ENCODE results near the gene MIF.
"Not testable (repeated sequence)": the region's sequence is repeated elsewhere in the genome, so short reads cannot be mapped to it uniquely, and the experiment has no call there.

Gene MIF

GRCh38 chr22:23893945-23894709, at the start of gene MIF:
TSS of gene MIF (plus strand) at chr22:23894383. CDS start at chr22:23894475, 92 bp downstream.
- DNase-seq: peak; percentile 90

- DNase-seq: no peak
These were observed 49.4 kb upstream of the MIF start for GRCh38 chr22:23844739-23845202.

- DNase-seq: no peak
These were observed 48.7 kb upstream of the MIF start for GRCh38 chr22:23845265-23846080.

- DNase-seq: no peak
These were observed 48.1 kb upstream of the MIF start for GRCh38 chr22:23846081-23846469.

GRCh38 chr22:23847310-23847920, 46.8 kb upstream of the MIF start:
- DNase-seq: no peak

- no peak for DNase-seq
These were observed 46.0 kb upstream of the MIF start for GRCh38 chr22:23847991-23848864.

- DNase-seq: peak; percentile 65
These were observed 44.9 kb upstream of the MIF start for GRCh38 chr22:23849009-23850006.

- no peak for DNase-seq
These were observed 44.0 kb upstream of the MIF start for GRCh38 chr22:23850136-23850611.

- DNase-seq: peak; percentile 59
These were observed 37.2 kb upstream of the MIF start for GRCh38 chr22:23856721-23857605.

- peak; percentile 97 for DNase-seq
These were observed 36.3 kb upstream of the MIF start, which contains the start of gene SLC2A11 for GRCh38 chr22:23857606-23858483. TSS of gene SLC2A11 (plus strand) at chr22:23857875. CDS start at chr22:23858000, 125 bp downstream.

- no peak for DNase-seq
These were observed 35.7 kb upstream of the MIF start for GRCh38 chr22:23858484-23858815.

GRCh38 chr22:23859201-23859600, 35.0 kb upstream of the MIF start:
- DNase-seq: no peak

- not testable (repeated sequence) for DNase-seq
These were observed 34.0 kb upstream of the MIF start for GRCh38 chr22:23860187-23860586.

GRCh38 chr22:23862103-23862502, 32.1 kb upstream of the MIF start:
- DNase-seq: peak; percentile 10

GRCh38 chr22:23864499-23865154, 29.6 kb upstream of the MIF start:
- not testable (repeated sequence) for DNase-seq

- DNase-seq: no peak
These were observed 25.6 kb upstream of the MIF start for GRCh38 chr22:23868580-23868979.

GRCh38 chr22:23874871-23875270, 19.3 kb upstream of the MIF start:
- no peak for DNase-seq

- DNase-seq: no peak
These were observed 18.4 kb upstream of the MIF start for GRCh38 chr22:23875801-23876200.

Measured in NCI-H774 (cell line).